ENCODE results near the gene TANK.
"Not testable (repeated sequence)": the region's sequence is repeated elsewhere in the genome, so short reads cannot be mapped to it uniquely, and the experiment has no call there.

GRCh38 chr2:161280906-161281323, 120.7 kb downstream of the TANK start:
- TF ChIP-seq CTCF (IDR thresholded peaks at IDR 0.05; ENCODE audit: borderline replicate concordance, extremely low read depth, low read length, poor library complexity, severe bottlenecking): peak; percentile 55
- TF ChIP-seq EZH2 (IDR thresholded peaks at IDR 0.05; ENCODE audit: borderline replicate concordance, low read depth, low read length, severe bottlenecking): not testable (repeated sequence)
